Measurements from ENCODE around the gene CCT4.
A peak's percentile ranks its signal among the peaks of the same experiment; 100 is the strongest.
"Not testable (repeated sequence)": the region's sequence is repeated elsewhere in the genome, so short reads cannot be mapped to it uniquely, and the experiment has no call there.

The CCT4 gene

DNA sequence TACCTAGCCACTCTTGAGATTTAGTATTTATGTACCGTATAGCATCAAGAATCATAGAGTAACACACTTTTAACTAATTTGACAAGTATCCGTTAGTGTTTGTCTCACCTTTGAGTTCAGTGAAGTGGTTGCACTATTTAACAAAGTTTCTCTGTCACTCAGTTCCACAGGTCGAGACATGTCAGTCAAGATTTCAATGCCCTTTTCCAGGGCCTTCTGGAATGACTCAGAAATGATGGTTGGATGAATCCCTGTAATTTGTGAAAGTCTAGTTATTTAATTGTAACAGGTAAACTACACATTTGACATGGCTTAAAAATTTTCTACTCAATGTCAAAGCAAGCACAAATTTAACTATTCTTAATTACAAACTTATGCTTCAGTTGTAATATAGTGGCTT is 9.7 kb downstream of the CCT4 start:
- DNase-seq (ENCODE audit: low read depth) = no peak

- no peak for DNase-seq (ENCODE audit: low read depth)
Observed at GRCh38 chr2:61877571-61878245, 10.7 kb downstream of the CCT4 start.

DNA sequence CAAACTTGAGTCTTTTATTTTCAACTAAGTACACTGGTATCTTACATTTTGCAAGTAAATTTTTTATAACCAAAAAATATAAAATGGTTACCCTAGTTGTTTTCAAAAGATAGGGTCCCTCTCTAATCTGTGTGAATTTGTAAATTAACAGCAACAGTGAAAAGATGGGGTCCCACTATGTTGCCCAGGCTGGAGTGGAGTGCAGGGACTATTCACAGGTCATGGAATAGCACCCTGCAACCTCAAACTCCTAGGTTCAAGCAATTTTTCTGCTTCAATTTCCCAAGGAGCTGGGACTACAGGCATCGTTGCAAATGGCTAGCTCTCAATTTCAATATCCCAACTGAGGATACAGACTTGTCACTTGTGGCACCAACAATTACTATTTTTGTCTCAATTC is 12.1 kb downstream of the CCT4 start:
- no peak for DNase-seq (ENCODE audit: low read depth)

DNA sequence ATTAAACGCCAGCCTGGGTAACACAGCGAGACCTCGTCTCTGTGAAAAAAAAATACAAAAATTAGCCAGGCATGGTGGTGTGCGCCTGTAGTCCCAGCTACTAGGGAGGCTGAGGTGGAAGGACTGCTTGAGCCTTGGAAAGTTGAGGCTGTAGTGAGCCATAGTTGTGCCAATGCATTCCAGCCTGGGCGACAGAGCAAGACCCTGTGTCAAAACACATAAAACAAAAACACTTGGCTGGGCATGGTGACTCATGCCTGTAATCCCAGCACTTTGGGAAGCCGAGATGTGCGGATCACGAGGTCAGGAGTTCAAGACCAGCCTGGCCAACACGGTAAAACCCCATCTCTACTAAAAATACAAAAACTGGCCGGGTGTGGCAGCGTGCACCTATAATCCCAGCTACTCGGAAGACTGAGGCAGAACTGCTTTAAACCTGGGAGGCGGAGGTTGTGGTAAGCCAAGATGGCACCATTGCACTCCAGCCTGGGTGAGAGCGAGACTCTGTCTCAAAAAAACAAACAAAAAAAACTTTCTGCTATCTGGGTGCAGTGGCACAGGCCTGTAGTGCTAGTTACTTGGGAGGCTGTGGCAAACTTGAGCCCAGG is 21.9 kb downstream of the CCT4 start:
- not testable (repeated sequence) for DNase-seq (ENCODE audit: low read depth)

DNA sequence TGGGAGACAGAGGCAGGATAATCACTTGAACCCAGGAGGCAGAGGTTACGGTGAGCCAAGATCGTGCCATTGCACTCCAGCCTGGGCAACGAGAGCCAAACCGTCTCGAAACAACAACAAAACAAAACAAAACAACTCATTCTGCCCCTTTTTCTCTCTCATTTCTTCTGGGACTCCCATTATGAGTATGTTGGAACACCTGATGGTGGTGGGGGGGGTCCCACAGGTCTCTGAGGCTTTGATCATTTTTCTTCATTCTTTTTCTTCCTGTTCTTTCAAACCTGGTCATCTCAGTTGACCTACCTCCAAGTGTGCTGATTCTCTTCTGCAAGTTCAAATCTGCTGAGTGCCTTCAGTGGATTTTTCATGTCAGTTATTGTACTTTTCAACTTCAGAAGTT is 26.4 kb downstream of the CCT4 start:
- DNase-seq (ENCODE audit: low read depth) = no peak

GRCh38 chr2:61857224-61857623 is 31.2 kb downstream of the CCT4 start:
- no peak for DNase-seq (ENCODE audit: low read depth)

DNA sequence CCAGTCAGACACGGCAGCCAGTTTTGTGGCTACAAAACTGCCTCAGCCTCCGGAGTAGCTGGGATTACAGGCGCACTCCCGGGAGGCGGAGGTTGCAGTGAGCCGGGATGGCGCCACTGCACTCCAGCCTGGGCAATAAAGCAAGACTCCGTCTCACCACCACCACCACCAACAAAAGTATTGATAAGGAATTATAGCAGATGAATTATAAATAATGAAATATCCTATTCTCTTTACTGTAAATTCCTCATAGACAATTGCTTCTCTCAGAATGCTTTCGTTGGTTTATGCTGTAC is 33.2 kb downstream of the CCT4 start:
- no peak for DNase-seq (ENCODE audit: low read depth)

- peak; percentile 96 for DNase-seq (ENCODE audit: low read depth)
Observed at GRCh38 chr2:61854564-61855317, 33.7 kb downstream of the CCT4 start.

GRCh38 chr2:61853847-61854563 is 34.5 kb downstream of the CCT4 start, which contains the start of gene FAM161A:
FAM161A (minus strand) TSS chr2:61854060; CDS start chr2:61854041, 19 bp downstream.
- peak; percentile 78 for DNase-seq (ENCODE audit: low read depth)

- DNase-seq (ENCODE audit: low read depth) = no peak
Observed at GRCh38 chr2:61853086-61853846, 35.2 kb downstream of the CCT4 start.

DNA sequence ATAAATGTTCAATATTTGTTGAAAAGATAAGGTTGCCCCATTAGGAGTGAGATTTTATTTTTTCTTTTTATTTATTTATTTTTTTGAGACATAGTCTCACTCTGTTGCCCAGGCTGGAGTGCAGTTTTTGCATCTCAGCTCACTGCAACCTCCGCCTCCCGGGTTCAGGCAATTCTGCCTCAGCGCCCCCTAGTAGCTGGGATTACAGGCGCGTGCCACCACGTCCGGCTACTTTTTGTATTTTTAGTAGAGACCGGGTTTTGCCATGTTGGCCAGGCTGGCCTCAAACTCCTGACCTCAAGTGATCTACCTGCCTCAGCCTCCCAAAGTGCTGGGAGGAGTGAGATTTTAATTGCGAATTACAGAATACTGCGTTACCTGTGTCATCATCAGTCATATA is 37.2 kb downstream of the CCT4 start:
- DNase-seq (ENCODE audit: low read depth) = not testable (repeated sequence)

- DNase-seq (ENCODE audit: low read depth) = no peak
Observed at GRCh38 chr2:61845320-61845719, 43.1 kb downstream of the CCT4 start.

GRCh38 chr2:61841286-61841685 is 47.2 kb downstream of the CCT4 start:
- DNase-seq (ENCODE audit: low read depth) = no peak

DNA sequence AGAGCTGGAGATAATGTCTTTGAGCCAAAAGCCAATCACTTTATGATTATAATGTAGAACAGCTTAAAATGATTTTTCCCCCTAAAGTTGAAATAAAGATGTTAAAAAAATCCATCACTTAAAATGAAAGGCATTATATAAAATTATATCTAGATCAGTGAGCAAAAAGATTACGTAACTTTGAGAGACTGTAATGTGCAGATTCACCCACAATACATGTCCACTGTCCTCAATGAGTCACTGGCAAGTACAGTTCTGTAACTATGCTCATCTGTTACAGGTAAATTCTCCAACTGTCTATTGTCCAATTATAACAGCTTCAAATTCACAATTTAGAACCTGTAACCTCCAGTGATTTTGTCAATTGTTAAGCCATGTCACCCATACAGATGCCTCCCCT is 53.6 kb downstream of the CCT4 start:
- peak; percentile 48 for DNase-seq (ENCODE audit: low read depth)

GRCh38 chr2:61833971-61834370 is 54.5 kb downstream of the CCT4 start:
- no peak for DNase-seq (ENCODE audit: low read depth)

DNA sequence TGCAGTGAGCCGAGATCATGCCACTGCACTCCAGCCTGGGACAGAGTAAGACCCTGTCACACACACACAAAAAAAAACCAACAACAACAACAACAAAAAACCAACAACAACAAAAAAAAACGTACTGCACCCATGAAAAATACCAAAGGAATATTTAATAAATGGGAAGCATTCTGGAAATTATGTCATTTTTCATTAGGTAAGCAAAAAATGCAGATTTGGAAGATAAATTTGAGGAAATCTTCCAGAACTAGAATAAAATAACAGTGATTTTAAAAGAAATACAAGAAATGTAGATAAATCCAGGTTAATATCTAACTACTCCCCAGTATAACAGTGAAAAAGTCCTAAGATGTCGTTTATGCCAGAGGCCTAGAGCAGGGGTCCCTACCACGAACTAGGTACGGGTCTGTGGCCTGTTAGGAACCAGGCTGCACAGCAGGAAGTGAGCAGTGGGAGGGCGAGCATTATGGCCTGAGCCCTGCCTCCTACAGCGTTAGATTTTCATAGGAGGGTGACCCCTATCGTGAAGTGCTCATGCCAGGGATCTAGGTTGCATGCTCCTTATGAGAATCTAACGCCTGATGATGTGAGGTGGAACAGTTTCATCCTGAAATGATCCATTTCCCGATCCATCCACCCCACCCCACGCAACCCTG is 56.1 kb downstream of the CCT4 start:
- DNase-seq (ENCODE audit: low read depth) = no peak

GRCh38 chr2:61822255-61822654 is 66.2 kb downstream of the CCT4 start:
- no peak for DNase-seq (ENCODE audit: low read depth)
